Measurements from ENCODE around the gene SC5D.

Gene SC5D, protein sequence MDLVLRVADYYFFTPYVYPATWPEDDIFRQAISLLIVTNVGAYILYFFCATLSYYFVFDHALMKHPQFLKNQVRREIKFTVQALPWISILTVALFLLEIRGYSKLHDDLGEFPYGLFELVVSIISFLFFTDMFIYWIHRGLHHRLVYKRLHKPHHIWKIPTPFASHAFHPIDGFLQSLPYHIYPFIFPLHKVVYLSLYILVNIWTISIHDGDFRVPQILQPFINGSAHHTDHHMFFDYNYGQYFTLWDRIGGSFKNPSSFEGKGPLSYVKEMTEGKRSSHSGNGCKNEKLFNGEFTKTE

GRCh38 chr11:121292495-121293287, at the start of gene SC5D:
SC5D (plus strand) TSS chr11:121292771; CDS start chr11:121303376, 10,605 bp downstream.
- peak; percentile 72 for DNase-seq (ENCODE audit: low spot score)
- no peak for FAIRE-seq

DNA sequence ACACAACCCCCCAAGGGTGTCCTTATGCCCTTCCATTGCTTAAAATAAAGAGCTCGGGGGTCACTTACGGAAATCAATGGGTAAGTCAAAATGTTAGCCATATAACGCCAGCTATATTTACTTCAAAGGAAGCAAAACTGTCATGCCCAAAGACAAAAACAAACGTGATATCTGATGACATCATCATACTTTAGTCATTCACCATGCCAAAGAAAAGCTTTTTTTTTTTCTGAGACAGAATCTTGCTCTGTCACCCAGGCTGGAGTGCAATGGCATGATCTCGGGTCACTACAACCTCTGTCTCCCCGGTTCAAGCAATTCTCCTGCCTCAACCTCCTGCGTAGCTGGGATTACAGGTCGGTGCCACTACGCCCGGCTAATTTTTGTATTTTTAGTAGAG, 47.7 kb upstream of the SC5D start:
- FAIRE-seq: no peak

GRCh38 chr11:121246021-121246768, 46.4 kb upstream of the SC5D start:
- no peak for DNase-seq (ENCODE audit: low spot score)
- FAIRE-seq: no peak

More for the DNA sequence above, 47.7 kb upstream of the SC5D start:
- no peak for DNase-seq (ENCODE audit: low spot score)

DNA sequence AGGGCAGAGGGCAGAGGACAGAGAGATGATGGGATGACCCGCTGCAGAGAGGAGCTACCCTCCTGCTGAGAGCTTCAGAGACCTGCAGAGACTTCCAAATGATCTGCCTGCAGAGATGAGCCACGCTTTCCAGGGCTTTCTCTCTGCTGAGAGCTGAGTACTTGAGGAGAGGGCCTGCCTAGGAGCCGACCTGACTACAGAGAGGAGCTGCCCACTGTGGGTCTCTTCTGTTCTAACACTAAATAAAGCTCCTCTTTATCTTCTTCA, 45.9 kb upstream of the SC5D start:
- DNase-seq (ENCODE audit: low spot score) (no peak), FAIRE-seq (no peak)

GRCh38 chr11:121248496-121248895, 44.1 kb upstream of the SC5D start:
- FAIRE-seq: no peak
- no peak for DNase-seq (ENCODE audit: low spot score)

- FAIRE-seq (peak; percentile 73), DNase-seq (ENCODE audit: low spot score) (peak; percentile 41)
Observed at GRCh38 chr11:121249039-121249663, 43.4 kb upstream of the SC5D start.

- no peak for DNase-seq (ENCODE audit: low spot score)
- FAIRE-seq: no peak
Observed at GRCh38 chr11:121250843-121251242, 41.7 kb upstream of the SC5D start.

GRCh38 chr11:121253951-121254350, 38.6 kb upstream of the SC5D start:
- DNase-seq (ENCODE audit: low spot score) (no peak), FAIRE-seq (no peak)

GRCh38 chr11:121254756-121255155, 37.8 kb upstream of the SC5D start:
- FAIRE-seq: no peak
- no peak for DNase-seq (ENCODE audit: low spot score)

DNA sequence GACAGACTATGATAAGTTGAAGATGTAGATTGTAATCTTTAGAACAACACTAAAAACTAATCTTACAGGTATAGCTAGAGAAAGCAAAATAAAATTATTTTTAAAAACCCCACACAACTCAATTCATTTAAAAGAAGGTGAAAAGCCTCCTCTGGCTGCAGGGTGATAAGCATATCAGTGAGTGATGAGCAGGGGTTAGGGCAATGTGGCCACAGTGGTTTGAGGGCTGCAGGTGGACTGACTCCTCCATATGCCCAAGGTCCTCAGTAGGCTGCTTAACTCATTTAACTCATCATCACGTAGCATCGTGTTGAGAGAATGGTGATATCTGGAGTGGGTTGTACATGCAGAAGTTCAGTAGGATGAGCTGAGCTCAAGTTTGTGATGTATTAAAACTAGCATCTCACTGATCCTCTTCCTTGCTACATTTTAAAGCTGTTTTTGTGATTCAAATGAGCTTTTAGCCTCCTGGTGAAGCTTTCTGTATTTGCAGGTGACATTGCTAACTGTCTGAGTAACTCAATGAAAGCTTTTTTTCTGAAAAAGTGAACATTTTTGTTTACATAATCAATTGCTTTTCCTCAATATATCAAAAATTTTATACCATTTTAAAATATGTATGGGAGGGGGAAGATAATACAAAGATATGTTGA, 37.0 kb upstream of the SC5D start:
- no peak for FAIRE-seq

GRCh38 chr11:121257289-121257688, 35.3 kb upstream of the SC5D start:
- FAIRE-seq: no peak
- DNase-seq (ENCODE audit: low spot score): no peak

More for the DNA sequence above, 37.0 kb upstream of the SC5D start:
- DNase-seq (ENCODE audit: low spot score): no peak

GRCh38 chr11:121257976-121258375, 34.6 kb upstream of the SC5D start:
- DNase-seq (ENCODE audit: low spot score) (no peak), FAIRE-seq (no peak)

DNA sequence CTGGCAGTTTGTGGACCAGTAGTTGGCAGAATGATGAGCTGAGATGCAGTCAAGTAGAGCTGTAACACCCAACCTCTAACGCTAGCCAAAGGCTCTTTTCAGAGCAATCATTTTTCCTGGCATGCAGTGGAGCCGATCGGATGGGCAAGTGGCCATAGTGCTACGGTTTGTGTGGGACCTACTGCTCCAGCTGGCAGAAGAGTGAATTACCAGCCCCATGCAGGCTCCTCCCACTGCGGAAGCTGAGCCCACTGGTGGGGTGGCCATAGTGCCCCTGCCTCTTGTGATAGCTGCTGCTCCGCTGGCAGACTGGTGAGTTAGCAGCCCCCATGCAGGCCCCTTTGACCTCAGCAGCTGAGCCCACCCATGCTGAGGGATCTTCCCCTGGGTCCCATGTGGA, 27.0 kb upstream of the SC5D start:
- no peak for DNase-seq (ENCODE audit: low spot score)

GRCh38 chr11:121268581-121268980, 24.0 kb upstream of the SC5D start:
- DNase-seq (ENCODE audit: low spot score) (no peak), FAIRE-seq (no peak)

More for the DNA sequence above, 27.0 kb upstream of the SC5D start:
- no peak for FAIRE-seq

DNA sequence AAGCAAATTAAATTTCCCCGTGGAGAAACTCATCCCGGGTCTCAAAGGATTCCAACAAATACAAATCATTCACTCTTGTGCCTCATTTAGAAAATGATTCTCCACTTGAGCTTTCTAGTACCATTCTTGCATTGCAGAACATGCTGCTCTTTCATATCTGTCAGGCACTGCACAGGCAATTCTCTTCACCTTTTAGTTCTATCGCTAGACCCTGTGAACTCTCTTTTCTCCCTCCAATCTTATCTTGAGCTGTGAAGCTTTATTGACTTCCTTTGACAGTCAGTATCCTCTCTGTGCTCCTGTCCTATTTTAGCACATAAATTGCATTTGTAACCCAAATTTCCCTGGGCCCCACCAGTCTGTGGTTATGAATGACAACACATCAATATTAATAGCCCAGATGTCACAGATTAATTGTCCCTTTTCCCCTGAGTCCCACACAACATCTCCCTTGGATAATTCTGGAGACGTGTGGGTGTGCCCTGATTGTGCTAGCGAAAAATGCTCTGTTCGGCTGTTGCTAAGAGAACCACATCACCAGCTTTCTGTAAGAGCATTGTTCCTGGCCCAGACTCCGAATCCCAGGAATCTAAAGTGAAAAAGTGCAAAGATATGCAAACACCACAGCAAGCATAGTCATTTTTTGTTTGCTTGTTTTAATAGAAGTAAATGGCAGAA, 22.4 kb upstream of the SC5D start:
- FAIRE-seq: no peak
- DNase-seq (ENCODE audit: low spot score): no peak

- FAIRE-seq (no peak), DNase-seq (ENCODE audit: low spot score) (no peak)
Observed at GRCh38 chr11:121274332-121274991, 18.1 kb upstream of the SC5D start.

GRCh38 chr11:121281698-121282097, 10.9 kb upstream of the SC5D start:
- DNase-seq (ENCODE audit: low spot score): no peak
- FAIRE-seq: no peak

GRCh38 chr11:121282386-121282785, 10.2 kb upstream of the SC5D start:
- DNase-seq (ENCODE audit: low spot score) (no peak), FAIRE-seq (no peak)

DNA sequence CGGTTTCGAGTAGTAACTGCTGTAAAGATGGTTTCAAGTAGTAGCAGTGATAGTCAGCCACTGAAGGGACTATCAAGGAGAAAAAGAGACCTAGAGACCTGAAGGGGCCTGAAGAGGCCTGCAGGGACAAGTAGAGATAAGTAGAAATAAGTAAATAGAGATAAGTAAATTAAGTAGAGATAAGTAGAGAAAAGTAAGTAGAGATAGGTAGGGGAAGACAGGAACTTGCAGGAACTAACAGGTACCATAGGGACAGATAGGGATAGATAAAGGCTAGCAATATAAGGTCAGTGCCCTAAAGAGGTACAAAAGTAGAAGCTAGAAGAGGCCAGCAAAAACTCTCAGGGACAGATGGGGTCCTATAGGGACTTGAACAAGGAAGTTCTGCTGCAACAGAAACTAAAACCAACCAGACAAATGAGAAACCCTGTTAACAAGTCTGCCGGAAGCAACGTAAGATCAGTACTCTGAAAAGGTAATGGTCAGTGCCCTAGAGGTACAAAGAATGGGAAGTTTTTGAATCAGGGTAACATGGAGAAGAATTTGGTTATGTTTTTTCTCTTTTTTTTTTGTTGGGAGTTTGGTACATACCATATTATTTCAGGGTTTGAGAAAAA, 9.6 kb upstream of the SC5D start:
- no peak for DNase-seq (ENCODE audit: low spot score)
- no peak for FAIRE-seq

- no peak for FAIRE-seq
- no peak for DNase-seq (ENCODE audit: low spot score)
Observed at GRCh38 chr11:121291319-121291718, 1.3 kb upstream of the SC5D start.
